T-cell (primary cell): ENCODE data around the gene TMEM127. TPM values are rescaled to one million over a fixed set of nuclear protein-coding genes. Genes with fewer than 3 reads are reported as not detected.

ENCODE experiments used
- ATAC-seq, 4 experiments: fragments of 200-7000 bp in 3 of 4; fragments of 150-1000 bp in 1 of 4; cut with Tn5 transposase; replicated peaks in 1 of 4; 1 replicate in 3 of 4; 2 replicates in 1 of 4; pipeline ENCODE4 v1.10.0; 2021; ENCODE audit warnings: moderate library complexity in 3 of 4, mild to moderate bottlenecking in 2 of 4, moderate number of reproducible peaks in 1 of 4
- CTCF ChIA-PET, 2 donors: fragments of 300-600 bp; sonication (Branson Sonifier 250); formaldehyde crosslinking; loops; one replicate each; lab custom pipeline; 2022; ENCODE audit warnings: antibody characterized with exemption in 2 of 2; lab: Charles Lee
- POLR2A ChIA-PET, 2 donors: fragments of 300-600 bp; sonication (Branson Sonifier 250); formaldehyde crosslinking; loops; one replicate each; lab custom pipeline; 2022; ENCODE audit warnings: antibody characterized with exemption in 2 of 2; lab: Charles Lee
- DNase-seq, 35 experiments: peaks; one replicate each; pipeline versions ENCODE4 v3.0.0 to v3.0.0-alpha.2; 2013 to 2023
- H3K27ac ChIP-seq: one replicate; pipeline ENCODE4 v1.5.1; 2013; ENCODE audit warnings: low read length
- H3K27me3 ChIP-seq, 2 experiments: replicated peaks in 1 of 2; 1 replicate in 1 of 2; 2 replicates in 1 of 2; pipeline versions ENCODE4 v1.6.1 to v1.7.0; 2013; ENCODE audit warnings: low read length in 1 of 2, mixed read lengths in 1 of 2; ENCODE audit not compliant: control insufficient read depth in 2 of 2, insufficient read depth in 2 of 2; ENCODE audit errors: extremely low read depth in 1 of 2
- H3K36me3 ChIP-seq, 2 donors: 1 replicate in 1 of 2; 2 replicates in 1 of 2; pipeline versions ENCODE4 v1.6.1 to v1.7.0; 2013; ENCODE audit warnings: low read length in 1 of 2; ENCODE audit not compliant: control insufficient read depth in 2 of 2, insufficient read depth in 1 of 2; ENCODE audit errors: extremely low read depth in 1 of 2
- H3K4me1 ChIP-seq, 2 experiments: 1 replicate in 1 of 2; 2 replicates in 1 of 2; pipeline versions ENCODE4 v1.6.1 to v1.7.0; 2013; ENCODE audit warnings: low read length in 2 of 2, mixed read lengths in 1 of 2; ENCODE audit not compliant: insufficient read depth in 2 of 2, control insufficient read depth in 1 of 2; ENCODE audit errors: extremely low read depth in 1 of 2
- H3K4me3 ChIP-seq, 2 donors: 1 replicate in 1 of 2; 2 replicates in 1 of 2; pipeline versions ENCODE4 v1.5.1 to v1.7.0; 2013; ENCODE audit warnings: mild to moderate bottlenecking in 2 of 2, low read length in 1 of 2, moderate library complexity in 1 of 2; ENCODE audit not compliant: control insufficient read depth in 1 of 2; ENCODE audit errors: extremely low read depth in 1 of 2
- H3K9me3 ChIP-seq: 2 replicates; pipeline ENCODE4 v1.7.0; 2013
- H3K27ac Mint-ChIP-seq, 2 donors: one replicate each; pipeline ENCODE4 v1.8.0; 2020 to 2021; ENCODE audit warnings: mild to moderate bottlenecking in 2 of 2, mixed read lengths in 2 of 2
- H3K27me3 Mint-ChIP-seq, 2 donors: one replicate each; pipeline ENCODE4 v1.8.0; 2021 to 2022; ENCODE audit warnings: mixed read lengths in 2 of 2
- H3K36me3 Mint-ChIP-seq: one replicate; pipeline ENCODE4 v1.8.0; 2021; ENCODE audit warnings: mixed read lengths
- H3K4me1 Mint-ChIP-seq, 3 donors: one replicate each; pipeline ENCODE4 v1.8.0; 2020 to 2022; ENCODE audit warnings: mixed read lengths in 3 of 3, mild to moderate bottlenecking in 1 of 3
- H3K4me3 Mint-ChIP-seq, 3 donors: one replicate each; pipeline ENCODE4 v1.8.0; 2020 to 2022; ENCODE audit warnings: mild to moderate bottlenecking in 3 of 3, mixed read lengths in 3 of 3, moderate library complexity in 3 of 3
- H3K9me3 Mint-ChIP-seq, 3 donors: one replicate each; pipeline ENCODE4 v1.8.0; 2020 to 2022; ENCODE audit warnings: mixed read lengths in 3 of 3
- WGBS: methylation state at CpG from one replicate; pipeline ENCODE4 v1.1.5; 2013; ENCODE audit warnings: missing lambda C conversion rate; ENCODE audit not compliant: insufficient coverage; 5-methylcytosine and 5-hydroxymethylcytosine counted together
- total RNA-seq, 35 experiments: library from RNA in 6 of 35; stranded (reverse) in 6 of 35; fragments of 120-200 nt in 1 of 35; gene quantifications; one replicate each; pipeline versions ENCODE4 v1.2.1 to v1.2.4 and lab custom pipeline; 2013 to 2026

TMEM127 gene
- total RNA-seq, 5 donors from 2014 or later (not counting 1 experiment from before 2014, with no cell fraction given), result 31.2 to 43.0 (median 40.4) TPM

GRCh38 chr2:96249654-96250053 lies 16.1 kb downstream of the TMEM127 start:
- Mint-ChIP-seq H3K4me1 (peaks cover 27 to 36% (median 36%) of the 10 kb centered on the region in 3 donors), H3K36me3 (peaks cover 30% of the 10 kb centered on the region), H3K9me3 (no peaks in the 10 kb centered on the region), H3K27ac (peak overlapping the region in 1 of 2 donors; percentile 67), H3K4me3 (no peak overlapping the region), H3K27me3 (no peaks in the 10 kb centered on the region)
- H3K36me3 ChIP-seq, result peaks cover 15 to 36% of the 10 kb centered on the region in 2 donors
- no peak overlapping the region for H3K4me3 ChIP-seq
- POLR2A ChIA-PET, result no interaction called here
- DNase-seq, result no peak
- 95% methylated on average over 7 of the region's 9 CpGs for whole genome bisulfite sequencing
- H3K27ac ChIP-seq, result no peak overlapping the region
- no peaks in the 10 kb centered on the region for H3K27me3 ChIP-seq
- CTCF ChIA-PET, result no interaction called here
- peaks cover 0 to 23% of the 10 kb centered on the region in 2 experiments for H3K4me1 ChIP-seq
- H3K9me3 ChIP-seq, result no peaks in the 10 kb centered on the region
- no peak for ATAC-seq

DNA sequence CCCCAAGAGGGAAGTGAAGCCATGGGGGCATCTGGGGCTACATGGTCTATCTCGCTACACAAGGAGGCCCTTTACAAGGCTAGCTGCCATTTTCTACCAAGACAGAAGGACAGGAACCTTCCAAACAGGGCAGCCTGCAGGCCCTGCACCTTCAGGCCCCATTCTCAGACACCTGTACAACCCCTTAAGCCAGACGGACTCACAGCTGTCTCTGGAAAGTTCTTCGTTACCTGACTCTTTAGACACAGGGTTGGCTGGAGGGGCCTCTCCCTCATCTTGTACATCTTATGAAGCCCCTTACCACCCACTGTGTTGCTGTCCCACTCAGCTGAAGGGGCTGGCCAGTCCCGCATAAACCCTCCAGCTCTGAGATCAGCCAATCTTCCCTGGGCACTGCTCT lies 17.2 kb downstream of the TMEM127 start:
- Histone ChIP-seq H3K4me3 (no peak overlapping the region), H3K36me3 (peaks cover 9 to 26% of the 10 kb centered on the region in 2 donors), H3K27me3 (no peaks in the 10 kb centered on the region), H3K9me3 (no peaks in the 10 kb centered on the region), H3K27ac (no peak overlapping the region), H3K4me1 (peaks cover 0 to 21% of the 10 kb centered on the region in 2 experiments)
- ChIA-PET POLR2A (no interaction called here), CTCF (no interaction called here)
- DNase-seq (no peak), ATAC-seq (no peak)
- H3K4me1 Mint-ChIP-seq, result peaks cover 27 to 36% (median 29%) of the 10 kb centered on the region in 3 donors
- no peaks in the 10 kb centered on the region for H3K9me3 Mint-ChIP-seq
- H3K27me3 Mint-ChIP-seq, result no peaks in the 10 kb centered on the region
- H3K36me3 Mint-ChIP-seq, result peaks cover 23% of the 10 kb centered on the region
- peak overlapping the region in 1 of 2 donors; percentile 12 for H3K27ac Mint-ChIP-seq
- H3K4me3 Mint-ChIP-seq, result no peak overlapping the region
- 100% methylated on average over 2 of the region's 4 CpGs for WGBS

DNA sequence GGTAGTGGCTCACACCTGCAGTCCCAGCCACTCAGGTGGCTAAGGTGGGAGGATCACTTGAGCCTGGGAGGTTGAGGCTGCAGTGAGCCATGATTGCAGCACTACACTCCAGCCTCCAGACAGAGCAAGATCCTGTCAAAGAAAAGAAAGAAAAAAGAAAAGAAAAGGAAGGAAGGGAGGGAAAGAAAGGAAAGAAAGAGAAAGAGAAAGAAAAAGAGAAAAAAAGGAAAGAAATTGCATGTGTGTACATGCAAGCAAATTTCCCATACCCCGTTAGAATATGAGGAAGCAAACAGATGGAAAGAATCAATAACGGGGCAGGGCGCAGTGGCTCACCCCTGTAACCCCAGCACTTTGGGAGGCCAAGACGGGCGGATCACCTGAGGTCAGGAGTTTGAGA lies 17.9 kb downstream of the TMEM127 start:
- ChIA-PET POLR2A (no interaction called here), CTCF (no interaction called here)
- ATAC-seq (no peak), DNase-seq (no peak)
- Histone ChIP-seq H3K27me3 (no peaks in the 10 kb centered on the region), H3K4me1 (peaks cover 0 to 25% of the 10 kb centered on the region in 2 experiments), H3K36me3 (peaks cover 3 to 19% of the 10 kb centered on the region in 2 donors), H3K9me3 (no peaks in the 10 kb centered on the region), H3K27ac (no peak overlapping the region), H3K4me3 (no peak overlapping the region)
- Mint-ChIP-seq H3K27me3 (no peaks in the 10 kb centered on the region), H3K36me3 (peaks cover 16% of the 10 kb centered on the region), H3K9me3 (no peaks in the 10 kb centered on the region), H3K4me3 (no peak overlapping the region), H3K27ac (peak overlapping the region; percentile 12 to 73), H3K4me1 (peaks cover 30 to 40% (median 30%) of the 10 kb centered on the region in 3 donors)
- 94% methylated on average over 3 of the region's 5 CpGs for WGBS

DNA sequence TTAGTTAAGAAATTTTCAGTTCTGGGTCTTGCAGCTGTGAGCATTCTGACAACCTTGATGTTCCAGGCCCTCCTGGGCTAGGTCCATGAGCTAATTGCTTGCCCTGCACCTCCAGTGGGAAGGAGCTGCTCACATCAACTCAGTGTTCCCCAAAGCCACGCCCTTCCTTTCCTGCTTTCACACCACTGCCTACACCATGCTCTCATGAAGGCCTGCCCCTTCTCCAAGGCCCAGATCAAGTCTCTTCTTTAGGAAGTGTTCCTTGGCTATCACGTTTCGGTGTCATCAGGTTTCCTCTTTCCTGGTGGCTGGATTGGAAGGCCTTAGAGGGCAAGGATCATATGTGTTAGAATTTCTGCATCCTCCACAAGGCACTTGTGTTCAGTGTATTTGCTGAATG lies 18.8 kb downstream of the TMEM127 start:
- Mint-ChIP-seq H3K27me3 (no peaks in the 10 kb centered on the region), H3K4me1 (peaks cover 39 to 49% (median 39%) of the 10 kb centered on the region in 3 donors), H3K4me3 (no peak overlapping the region), H3K9me3 (no peaks in the 10 kb centered on the region), H3K27ac (peak overlapping the region; percentile 68 to 70), H3K36me3 (peaks cover 7% of the 10 kb centered on the region)
- ChIA-PET POLR2A (no interaction called here), CTCF (no interaction called here)
- peaks cover 4 to 34% of the 10 kb centered on the region in 2 experiments for H3K4me1 ChIP-seq
- ATAC-seq (no peak), DNase-seq (no peak)
- H3K9me3 ChIP-seq, result no peaks in the 10 kb centered on the region
- no peak overlapping the region for H3K27ac ChIP-seq
- peaks cover 0 to 10% of the 10 kb centered on the region in 2 donors for H3K36me3 ChIP-seq
- no peak overlapping the region for H3K4me3 ChIP-seq
- no peaks in the 10 kb centered on the region for H3K27me3 ChIP-seq
- WGBS, result no CpG with 5 or more reads among the region's 3 CpGs

DNA sequence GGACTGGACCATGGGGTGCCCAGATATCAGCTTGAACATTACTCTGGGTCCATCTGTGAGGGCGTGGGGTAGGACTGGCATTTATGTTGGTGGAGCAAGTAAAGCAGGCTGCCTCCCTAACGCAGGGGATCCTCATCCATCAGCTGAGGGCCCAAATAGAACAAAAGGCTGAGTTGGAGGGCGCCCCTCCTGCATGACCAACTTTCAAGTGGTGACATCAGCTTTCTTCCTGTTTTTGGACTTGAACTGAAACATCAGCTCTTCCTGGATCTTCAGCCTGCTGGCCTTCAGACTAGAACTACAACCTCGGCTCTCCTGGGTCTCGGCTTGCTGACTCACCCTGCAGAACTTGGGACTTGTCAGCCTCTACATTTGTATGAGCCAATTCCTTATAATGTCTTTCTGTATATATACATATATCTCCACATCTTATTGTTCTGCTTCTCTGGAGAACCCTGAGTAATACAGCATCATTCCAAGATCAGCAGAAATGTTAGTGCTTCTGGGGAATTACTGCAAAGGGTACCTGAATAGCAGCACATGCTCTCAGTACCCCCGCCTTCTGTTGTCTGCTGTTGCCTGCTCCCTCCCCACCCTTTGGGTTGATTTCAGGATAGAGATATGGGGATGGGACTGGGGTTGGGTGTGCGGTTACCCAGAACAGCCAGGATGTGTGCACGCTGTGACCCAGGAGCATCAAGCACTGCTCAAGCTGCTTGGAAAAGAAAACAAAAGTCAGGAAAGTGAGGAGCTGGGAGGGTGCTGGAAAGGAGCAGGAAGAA lies 20.0 kb downstream of the TMEM127 start:
- H3K27ac ChIP-seq, result no peak overlapping the region
- peak overlapping the region; percentile 68 to 74 for H3K27ac Mint-ChIP-seq
- H3K4me3 Mint-ChIP-seq, result peak overlapping the region in 1 of 3 donors; percentile 5
- no peaks in the 10 kb centered on the region for H3K9me3 Mint-ChIP-seq
- ChIA-PET POLR2A (interaction anchor here (0.6 to 0.8 kb wide), 3 partner anchors 18 to 65 kb away, joined by 3 read pairs; no protein-coding TSS in a partner anchor), CTCF (no interaction called here)
- H3K27me3 ChIP-seq, result no peaks in the 10 kb centered on the region
- no peaks in the 10 kb centered on the region for H3K27me3 Mint-ChIP-seq
- WGBS, result 81% methylated on average over 7 of the region's 8 CpGs
- no peaks in the 10 kb centered on the region for H3K9me3 ChIP-seq
- H3K4me1 Mint-ChIP-seq, result peaks cover 51 to 61% (median 51%) of the 10 kb centered on the region in 3 donors
- no peak overlapping the region for H3K4me3 ChIP-seq
- H3K36me3 ChIP-seq, result peaks cover 0 to 4% of the 10 kb centered on the region in 2 donors
- no peak for ATAC-seq
- H3K4me1 ChIP-seq, result peaks cover 9 to 46% of the 10 kb centered on the region in 2 experiments
- DNase-seq, result peak in 1 of 35 experiments; percentile 30
- H3K36me3 Mint-ChIP-seq, result peaks cover 5% of the 10 kb centered on the region

GRCh38 chr2:96243843-96244242 lies 22.0 kb downstream of the TMEM127 start:
- no peak overlapping the region for H3K27ac ChIP-seq
- DNase-seq, result no peak
- H3K27ac Mint-ChIP-seq, result no peak overlapping the region
- H3K4me1 Mint-ChIP-seq, result peaks cover 53 to 57% (median 56%) of the 10 kb centered on the region in 3 donors
- H3K9me3 Mint-ChIP-seq, result no peaks in the 10 kb centered on the region
- peaks cover 5% of the 10 kb centered on the region for H3K36me3 Mint-ChIP-seq
- CTCF ChIA-PET, result no interaction called here
- no peaks in the 10 kb centered on the region for H3K27me3 ChIP-seq
- no peak for ATAC-seq
- no peaks in the 10 kb centered on the region for H3K36me3 ChIP-seq
- H3K27me3 Mint-ChIP-seq, result no peaks in the 10 kb centered on the region
- POLR2A ChIA-PET, result no interaction called here
- WGBS, result 100% methylated on average over 2 of the region's 5 CpGs
- H3K9me3 ChIP-seq, result no peaks in the 10 kb centered on the region
- H3K4me1 ChIP-seq, result peaks cover 9 to 42% of the 10 kb centered on the region in 2 experiments
- no peak overlapping the region for H3K4me3 Mint-ChIP-seq
- H3K4me3 ChIP-seq, result no peak overlapping the region
